ENCODE data around the gene CADM2.

DNA sequence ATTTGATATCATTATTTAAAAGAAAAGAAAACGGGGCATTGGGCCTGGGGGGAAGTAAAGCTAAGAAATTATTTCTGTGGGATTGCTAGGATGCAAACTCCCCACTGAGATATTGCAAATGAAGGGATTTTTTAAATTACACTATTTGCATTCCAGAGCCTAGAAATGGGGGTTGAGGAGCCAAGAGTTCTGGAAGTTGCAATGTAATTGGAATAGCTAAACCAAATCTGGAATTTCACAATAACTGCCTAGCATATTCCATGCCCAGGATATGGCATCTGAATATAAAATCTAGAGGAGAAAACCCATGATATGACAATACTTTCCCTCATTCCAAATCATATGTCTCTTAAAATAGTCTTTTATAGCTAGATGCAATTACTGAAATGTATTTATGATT, 93.0 kb downstream of the CADM2 start:
- TF ChIP-seq POLR2AphosphoS5 (IDR thresholded peaks at IDR 0.05; ENCODE audit: borderline replicate concordance, low read depth, low read length) (no peak), EZH2 (IDR thresholded peaks at IDR 0.05) (no peak), FOXP2 (optimal IDR thresholded peaks at IDR 0.05; ENCODE audit: control extremely low read depth, extremely low read length, insufficient read depth) (no peak)

Data from SK-N-MC (cell line).